Activated T-cell treated with anti-CD3 and anti-CD28 coated beads for 48 hours (primary cell): ENCODE measurements around the gene GPLD1.
"Not testable (repeated sequence)": the region's sequence is repeated elsewhere in the genome, so short reads cannot be mapped to it uniquely, and the experiment has no call there.

Source experiments
- DNase-seq: peaks from one replicate; pipeline ENCODE4 v3.0.0-alpha.2; 2020; ENCODE audit warnings: low read depth

GPLD1 gene

DNA sequence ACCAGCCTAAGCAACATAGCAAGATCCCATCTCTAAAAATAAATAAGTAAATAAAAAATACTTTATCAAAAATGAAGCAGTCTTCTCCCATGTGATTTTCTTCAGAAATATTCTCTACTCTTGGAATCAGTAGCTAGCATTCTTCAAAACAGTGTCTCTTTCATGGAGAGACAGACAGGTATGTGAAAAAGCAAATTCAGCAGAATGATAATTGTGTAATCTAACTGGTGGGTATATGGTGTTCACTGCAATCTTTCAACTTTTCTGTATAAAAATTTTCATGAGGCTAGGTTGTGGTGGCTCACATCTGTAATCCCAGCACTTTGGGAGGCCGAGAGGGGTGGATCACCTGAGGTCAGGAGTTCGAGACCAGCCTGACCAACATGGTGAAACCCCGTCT is 78.8 kb downstream of the GPLD1 start:
- no peak for DNase-seq

DNA sequence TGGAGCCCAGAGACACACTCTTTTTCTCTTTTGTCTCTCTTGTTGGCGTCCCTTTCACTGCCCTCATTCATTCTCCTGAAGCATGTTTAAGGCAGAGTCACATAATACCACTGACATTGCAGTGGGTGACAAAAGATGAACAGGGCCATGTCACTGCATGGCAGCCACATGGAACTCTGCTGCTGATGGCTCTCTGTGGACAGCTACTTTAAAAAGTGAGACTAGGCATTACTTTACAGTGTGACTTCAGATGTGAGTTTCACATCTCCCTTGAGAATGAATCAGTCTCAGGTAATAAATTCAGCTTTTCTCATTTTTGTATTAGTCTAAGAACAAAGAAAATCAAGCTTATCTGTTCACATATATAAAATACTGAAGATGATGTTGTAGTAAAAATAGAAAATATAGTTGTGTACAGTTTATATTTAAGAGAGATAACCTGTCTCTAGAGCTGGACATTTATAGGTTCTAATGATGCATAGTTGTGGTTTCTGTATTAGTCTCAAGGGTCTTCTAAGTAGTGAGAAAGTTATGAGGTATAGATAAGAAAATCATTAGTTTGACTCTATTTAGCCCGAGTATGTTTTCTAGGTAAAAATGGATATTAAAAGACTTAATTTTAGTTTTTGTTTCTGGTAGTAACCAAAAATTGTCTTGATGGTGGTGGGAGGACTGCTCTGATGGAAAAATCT is 80.5 kb downstream of the GPLD1 start:
- DNase-seq = no peak

DNA sequence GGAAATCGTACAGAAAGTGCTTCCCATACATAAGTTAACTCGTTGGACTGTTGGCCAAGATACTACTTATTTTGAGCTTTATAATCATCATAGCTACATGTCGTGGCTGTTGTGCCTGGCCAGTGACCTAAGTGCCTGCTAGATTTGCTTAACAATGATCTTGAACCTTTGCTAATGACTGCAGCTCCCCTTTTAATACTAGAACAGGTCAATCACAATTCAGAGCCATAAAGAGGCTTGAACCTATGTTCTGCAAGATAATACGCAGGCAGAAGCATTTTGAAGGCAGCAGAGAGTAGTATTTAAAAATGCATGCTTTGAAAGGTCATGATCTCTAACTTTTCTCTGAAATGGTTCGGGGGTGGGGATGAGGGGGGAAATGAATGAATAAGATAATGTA is 84.1 kb downstream of the GPLD1 start:
- no peak for DNase-seq

- no peak for DNase-seq
These were observed 85.9 kb downstream of the GPLD1 start for GRCh38 chr6:24403501-24403824.

DNA sequence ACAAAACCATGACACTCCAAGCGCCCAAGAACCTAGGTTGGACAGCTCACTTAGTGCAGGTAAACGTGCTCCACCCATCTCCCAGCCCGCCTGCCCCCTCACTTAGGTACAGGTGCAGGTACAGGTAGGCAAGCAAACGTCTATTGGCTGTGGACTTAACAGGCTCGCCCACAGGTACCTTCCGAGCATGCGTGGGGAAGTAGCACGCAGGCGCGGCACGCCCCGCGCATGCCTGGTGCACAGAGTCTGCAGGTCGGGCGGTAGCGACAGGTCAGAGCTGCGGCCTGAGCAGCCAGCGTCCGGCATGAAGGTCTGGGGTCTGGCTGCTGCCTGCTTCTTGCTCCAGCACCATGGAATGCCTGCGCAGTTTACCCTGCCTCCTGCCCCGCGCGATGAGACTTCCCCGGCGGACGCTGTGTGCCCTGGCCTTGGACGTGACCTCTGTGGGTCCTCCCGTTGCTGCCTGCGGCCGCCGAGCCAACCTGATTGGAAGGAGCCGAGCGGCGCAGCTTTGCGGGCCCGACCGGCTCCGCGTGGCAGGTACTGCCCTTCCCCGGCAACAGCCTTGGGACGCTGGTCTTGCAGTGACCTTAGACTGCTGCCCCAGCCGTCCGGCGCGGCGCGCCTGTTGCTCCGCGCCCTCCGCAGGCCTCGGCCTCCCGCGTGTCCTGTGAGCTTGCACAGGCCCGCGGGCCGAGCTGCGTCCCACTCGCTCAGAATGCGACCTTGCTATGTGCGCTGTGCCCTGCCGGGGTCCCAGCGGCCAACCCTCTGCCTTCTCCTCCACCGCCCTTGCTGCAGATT is 86.5 kb downstream of the GPLD1 start, which contains the start of gene MRS2:
Gene MRS2, plus strand, starts transcription at position 240 of the 804 bp plus-strand sequence. Its CDS starts 111 bp downstream, at position 351.
- DNase-seq = peak; percentile 73

DNA sequence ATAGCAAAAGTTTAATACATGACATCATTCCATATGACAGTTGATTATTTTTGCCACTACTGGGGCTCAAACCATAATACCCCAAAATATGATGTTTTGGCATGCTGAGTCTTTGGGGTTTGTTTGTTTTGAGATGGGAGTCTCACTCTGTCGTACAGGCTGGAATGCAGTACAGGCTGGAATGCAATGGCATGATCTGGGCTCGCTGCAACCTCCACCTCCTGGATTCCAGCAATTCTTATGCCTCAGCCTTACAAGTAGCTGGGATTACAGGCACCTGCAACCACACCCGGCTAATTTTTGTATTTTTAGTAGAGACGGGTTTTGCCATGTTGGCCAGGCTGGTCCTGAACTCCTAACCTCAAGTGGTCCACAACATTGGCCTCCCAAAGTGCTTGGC is 87.9 kb downstream of the GPLD1 start:
- no peak for DNase-seq

GRCh38 chr6:24400045-24401039 is 89.0 kb downstream of the GPLD1 start:
- not testable (repeated sequence) for DNase-seq

GRCh38 chr6:24397631-24398030 is 91.7 kb downstream of the GPLD1 start:
- no peak for DNase-seq

- no peak for DNase-seq
These were observed 92.6 kb downstream of the GPLD1 start for GRCh38 chr6:24396824-24397223.

DNA sequence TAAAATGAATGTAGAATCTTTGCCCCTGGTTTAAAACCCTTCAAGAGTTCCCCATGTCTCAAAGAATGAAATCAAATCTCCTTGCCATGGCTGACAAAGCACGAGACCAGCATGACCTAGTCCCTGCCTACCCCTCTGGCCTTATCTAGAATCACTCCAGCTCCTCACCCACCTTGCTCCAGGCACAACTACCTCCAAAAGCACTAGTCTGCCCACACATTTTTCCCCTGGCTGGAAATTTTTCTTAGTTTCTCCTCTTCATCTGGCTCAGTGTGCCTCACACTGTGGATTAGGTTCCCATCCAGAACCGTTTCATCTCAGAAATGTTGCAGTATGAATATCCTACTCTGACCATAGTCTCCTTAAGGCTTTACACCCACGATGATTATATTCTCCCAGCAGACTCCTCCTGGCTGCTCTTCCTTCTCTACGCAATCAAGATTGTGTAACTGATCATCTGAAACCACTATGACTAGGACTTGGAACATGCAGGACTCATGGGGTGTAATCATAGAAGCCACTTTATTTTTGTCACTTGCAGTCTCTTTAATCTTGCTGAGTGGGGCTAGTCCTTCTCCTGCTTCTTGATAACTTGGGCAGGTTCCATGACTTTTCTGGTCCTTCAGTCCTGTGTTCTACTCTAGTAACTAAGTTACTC is 94.5 kb downstream of the GPLD1 start:
- no peak for DNase-seq

DNA sequence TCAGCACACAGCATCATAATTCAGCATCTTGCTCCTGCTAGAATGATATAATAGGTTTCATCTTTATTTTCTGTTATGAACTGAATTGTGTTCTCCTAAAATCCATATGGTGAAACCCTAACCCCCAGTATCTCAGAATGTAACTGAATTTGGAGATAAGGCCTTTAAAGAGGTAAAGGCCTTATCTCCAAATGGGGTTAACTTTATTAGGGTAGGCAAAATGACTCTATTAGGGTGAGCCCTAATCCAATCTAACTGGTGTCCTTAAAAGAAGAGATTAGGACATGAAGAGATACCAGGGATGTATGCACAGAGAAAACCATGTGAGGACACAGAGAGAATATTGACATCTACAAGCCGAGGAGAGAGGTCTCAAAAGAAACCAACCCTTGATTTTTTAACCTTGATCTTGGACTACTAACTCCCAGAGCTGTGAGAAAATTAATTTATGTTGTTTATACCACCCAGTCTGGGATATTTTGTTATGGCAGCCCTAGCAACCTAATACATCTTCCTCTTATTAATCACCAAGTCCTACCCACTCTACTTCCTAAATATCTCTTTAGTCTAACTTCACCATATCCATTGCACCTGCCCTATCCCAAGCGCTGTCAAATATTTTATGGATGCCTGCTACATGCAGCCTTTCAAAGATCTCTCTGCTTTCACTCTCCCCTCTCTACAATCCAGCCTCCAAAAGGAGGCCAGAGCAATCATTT is 95.2 kb downstream of the GPLD1 start:
- no peak for DNase-seq

GRCh38 chr6:24391756-24392405 is 97.5 kb downstream of the GPLD1 start:
- no peak for DNase-seq

- no peak for DNase-seq
These were observed 98.2 kb downstream of the GPLD1 start for GRCh38 chr6:24391208-24391607.

GRCh38 chr6:24387818-24388217 is 101.6 kb downstream of the GPLD1 start:
- no peak for DNase-seq

- DNase-seq = no peak
These were observed 103.7 kb downstream of the GPLD1 start for GRCh38 chr6:24385536-24386269.

- DNase-seq = not testable (repeated sequence)
These were observed 104.8 kb downstream of the GPLD1 start for GRCh38 chr6:24384369-24385130.

- not testable (repeated sequence) for DNase-seq
These were observed 106.4 kb downstream of the GPLD1 start for GRCh38 chr6:24382891-24383494.

DNA sequence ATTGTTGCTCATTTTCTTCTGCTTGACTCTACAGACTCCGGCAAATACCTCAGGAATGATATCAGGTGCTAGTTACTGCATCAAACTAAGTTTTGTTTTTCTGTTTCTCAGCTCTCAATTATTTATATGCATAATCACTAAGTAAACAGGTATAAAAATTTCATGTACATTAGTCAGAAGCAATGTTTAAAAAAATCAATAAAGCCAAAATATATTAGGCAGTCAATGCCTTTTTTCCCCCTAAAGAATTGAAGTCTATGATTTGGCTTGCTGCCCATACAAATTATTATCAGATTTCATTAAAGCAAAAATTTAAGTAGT is 107.2 kb downstream of the GPLD1 start:
- DNase-seq = no peak
